Subcutaneous adipose tissue (tissue), 4 donors: ENCODE results near the gene PRR14L. TPM values are rescaled to one million over a fixed set of nuclear protein-coding genes. Genes with fewer than 3 reads are reported as not detected.

Experiments used
- CTCF ChIP-seq: fragments of 450-650 bp; IDR thresholded peaks from one replicate; pipeline ENCODE4 v1.5.1; 2016; ENCODE audit warnings: low read depth, mild to moderate bottlenecking, control low read depth, antibody characterized with exemption, moderate library complexity
- small RNA-seq: library from RNA; depleted of rRNA; stranded (forward); fragments of <200 nt; gene quantifications from one replicate; pipeline ENCODE3, GENCODE V24; 2016
- total RNA-seq, 4 donors: library from RNA; depleted of rRNA; stranded (reverse); fragments of >200 nt; gene quantifications; one replicate each; pipeline ENCODE4 v1.1.0, GENCODE V29; 2016

PRR14L gene
- total RNA-seq, 4 donors from 2014 or later: 17.7 to 33.9 (median 27.4) TPM

- TF ChIP-seq CTCF: no peak
Observed at GRCh38 chr22:31637447-31637890, 112.5 kb downstream of the PRR14L start.

- no peak for TF ChIP-seq CTCF
Observed at GRCh38 chr22:31635638-31636306, 114.2 kb downstream of the PRR14L start.

- no peak for TF ChIP-seq CTCF
Observed at GRCh38 chr22:31631436-31631835, 118.5 kb downstream of the PRR14L start.

Small RNA genes within 50 kb of the gene (small RNA-seq; reads per million reads assigned to genes)
- gene RN7SL20P: not detected

Other genes starting within 250 kb of the PRR14L start
- 100 to 1,000 TPM in 1 of 4 donors, 10 to 100 TPM in 3; 46.7 to 207 (median 61.1) TPM for gene PISD, start 87.9 kb downstream of the PRR14L start, total RNA-seq
- 10 to 100 TPM; 13.2 to 15.6 (median 15.0) TPM for gene DEPDC5, start 3.9 kb upstream of the PRR14L start, total RNA-seq
- gene YWHAH, start 194.4 kb upstream of the PRR14L start, total RNA-seq: 10 to 100 TPM; 47.7 to 99.0 (median 54.0) TPM